HEK293 (cell line): ENCODE measurements around the gene PRKACB.

ENCODE experiments used
- CTCF ChIA-PET: fragments of 350-600 bp; formaldehyde crosslinking; extraction: SDS; loops from one replicate; lab custom pipeline; 2021; ENCODE audit warnings: antibody characterized with exemption; lab: Yijun Ruan, JAX
- POLR2A ChIA-PET: fragments of 300-600 bp; formaldehyde crosslinking; extraction: SDS; loops from one replicate; lab custom pipeline; 2020; ENCODE audit warnings: antibody characterized with exemption, inconsistent platforms; lab: Yijun Ruan, JAX
- H3K27ac ChIP-seq: fragments of 200-500 bp; sonication (Bioruptor generic); 2 replicates; pipeline ENCODE4 v1.5.1; 2014; ENCODE audit warnings: low read depth, low read length, control low read depth, inconsistent platforms; ENCODE audit errors: extremely low read depth
- H3K36me3 ChIP-seq, 2 experiments: fragments of 200-500 bp in 1 of 2; sonication (Bioruptor generic) in 1 of 2; 1 replicate in 1 of 2; 2 replicates in 1 of 2; pipeline ENCODE4 v1.5.1; 2014 to 2017; ENCODE audit warnings: inconsistent platforms in 2 of 2, low read length in 2 of 2; ENCODE audit not compliant: control insufficient read depth in 2 of 2, insufficient read depth in 1 of 2
- H3K4me1 ChIP-seq: fragments of 200-500 bp; sonication (Bioruptor generic); 2 replicates; pipeline ENCODE4 v1.5.1; 2014; ENCODE audit warnings: mild to moderate bottlenecking, low read length, inconsistent platforms; ENCODE audit not compliant: control insufficient read depth, insufficient read depth
- H3K4me3 ChIP-seq: 2 replicates; pipeline ENCODE4 v1.5.1; 2011; ENCODE audit warnings: low read depth, mild to moderate bottlenecking, control low read depth, low read length, moderate library complexity
- H3K9me3 ChIP-seq: fragments of 200-500 bp; sonication (Bioruptor generic); 2 replicates; pipeline ENCODE4 v1.5.1; 2014; ENCODE audit warnings: low read depth, low read length, inconsistent platforms; ENCODE audit not compliant: control insufficient read depth, insufficient read depth
- GLI4 ChIP-seq: fragments of 450-650 bp; formaldehyde crosslinking; IDR thresholded peaks from 2 replicates; pipeline ENCODE4 v1.5.1; 2016; ENCODE audit warnings: missing biosample characterization, missing genetic modification characterization
- RBAK ChIP-seq: fragments of 450-650 bp; formaldehyde crosslinking; IDR thresholded peaks from 2 replicates; pipeline ENCODE4 v1.5.1; 2016; ENCODE audit warnings: missing biosample characterization, missing genetic modification characterization
- ZNF157 ChIP-seq: fragments of 450-650 bp; formaldehyde crosslinking; IDR thresholded peaks from 2 replicates; pipeline ENCODE4 v1.5.1; 2016; ENCODE audit warnings: missing biosample characterization, missing genetic modification characterization
- ZNF169 ChIP-seq: fragments of 450-650 bp; formaldehyde crosslinking; IDR thresholded peaks from 2 replicates; pipeline ENCODE4 v1.5.1; 2016; ENCODE audit warnings: missing biosample characterization, missing genetic modification characterization
- ZNF24 ChIP-seq: fragments of 450-650 bp; formaldehyde crosslinking; IDR thresholded peaks from 2 replicates; pipeline ENCODE4 v1.5.1; 2016; ENCODE audit warnings: missing biosample characterization, missing genetic modification characterization
- ZNF404 ChIP-seq: fragments of 450-650 bp; formaldehyde crosslinking; IDR thresholded peaks from 2 replicates; pipeline ENCODE4 v1.5.1; 2017; ENCODE audit warnings: missing biosample characterization, missing genetic modification characterization
- ZNF426 ChIP-seq: fragments of 450-650 bp; formaldehyde crosslinking; IDR thresholded peaks from 2 replicates; pipeline ENCODE4 v1.5.1; 2017; ENCODE audit warnings: missing biosample characterization, missing genetic modification characterization, mild to moderate bottlenecking, inconsistent platforms, moderate library complexity
- ZNF510 ChIP-seq: fragments of 450-650 bp; formaldehyde crosslinking; IDR thresholded peaks from 2 replicates; pipeline ENCODE4 v1.5.1; 2018; ENCODE audit warnings: mild to moderate bottlenecking, missing genetic modification characterization, missing biosample characterization; ENCODE audit not compliant: insufficient replicate concordance
- ZNF571 ChIP-seq: fragments of 450-650 bp; formaldehyde crosslinking; IDR thresholded peaks from 2 replicates; pipeline ENCODE4 v1.5.0; 2017; ENCODE audit warnings: missing biosample characterization, missing genetic modification characterization
- ZNF623 ChIP-seq: fragments of 450-650 bp; formaldehyde crosslinking; IDR thresholded peaks from 2 replicates; pipeline ENCODE4 v1.5.1; 2016; ENCODE audit warnings: missing biosample characterization, missing genetic modification characterization
- ZNF776 ChIP-seq: fragments of 450-650 bp; formaldehyde crosslinking; IDR thresholded peaks from 2 replicates; pipeline ENCODE4 v1.5.0; 2017; ENCODE audit warnings: missing biosample characterization, missing genetic modification characterization, borderline replicate concordance
- ZNF791 ChIP-seq: fragments of 450-650 bp; formaldehyde crosslinking; IDR thresholded peaks from 2 replicates; pipeline ENCODE4 v1.5.1; 2016; ENCODE audit warnings: missing biosample characterization, missing genetic modification characterization
- ZXDB ChIP-seq: fragments of 450-650 bp; formaldehyde crosslinking; IDR thresholded peaks from 2 replicates; pipeline ENCODE4 v1.5.1; 2016; ENCODE audit warnings: missing biosample characterization, missing genetic modification characterization
- TF ChIP-seq, protein P1 (sequence below): fragments of 450-650 bp; formaldehyde crosslinking; IDR thresholded peaks from 2 replicates; pipeline ENCODE4 v1.5.1; 2017; ENCODE audit warnings: missing biosample characterization, missing genetic modification characterization
- TF ChIP-seq, protein P2 (sequence below): fragments of 450-650 bp; formaldehyde crosslinking; IDR thresholded peaks from 2 replicates; pipeline ENCODE4 v1.5.1; 2017; ENCODE audit warnings: missing biosample characterization, missing genetic modification characterization
- TF ChIP-seq, protein P3 (sequence below): fragments of 450-650 bp; formaldehyde crosslinking; IDR thresholded peaks from 2 replicates; pipeline ENCODE4 v1.5.1; 2017; ENCODE audit warnings: missing biosample characterization, missing genetic modification characterization
- TF ChIP-seq, protein P4 (sequence below): fragments of 450-650 bp; formaldehyde crosslinking; IDR thresholded peaks from 2 replicates; pipeline ENCODE4 v1.5.1; 2016; ENCODE audit warnings: missing biosample characterization, missing genetic modification characterization

Gene PRKACB

DNA sequence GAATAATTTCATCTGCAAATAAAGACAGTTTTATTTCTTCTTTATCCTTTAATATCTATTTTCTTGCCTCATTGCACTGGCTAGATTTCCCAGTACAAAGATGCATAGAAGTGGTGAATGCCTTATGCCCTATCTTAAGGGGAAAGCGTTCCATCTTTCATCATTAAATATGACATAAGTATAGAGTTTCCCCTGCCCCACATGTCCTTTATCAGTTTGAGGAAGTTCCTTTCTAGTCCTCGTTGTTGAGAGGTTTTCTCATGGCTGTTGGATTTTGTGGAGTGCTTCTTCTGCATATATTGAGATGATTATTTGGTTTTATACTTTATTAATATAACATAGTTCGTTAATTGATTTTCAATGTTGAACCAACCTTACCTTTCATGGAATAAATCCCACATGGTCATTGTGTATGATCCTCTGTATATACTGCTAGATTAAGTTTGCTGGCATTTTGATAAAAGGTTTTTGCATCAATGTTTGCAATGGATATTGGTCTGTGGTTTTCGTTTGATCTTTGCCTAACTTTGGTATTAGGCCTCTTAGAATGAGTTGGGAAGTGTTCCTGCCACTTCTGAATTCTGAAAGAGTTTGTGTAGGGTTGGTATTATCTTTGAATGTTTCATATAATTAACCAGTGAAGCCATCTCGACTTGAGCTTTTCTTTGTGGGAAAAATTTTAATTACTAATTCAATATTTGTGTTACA is 15.6 kb downstream of the PRKACB start:
- Histone ChIP-seq H3K27ac (no peak overlapping the region), H3K4me3 (no peak overlapping the region), H3K4me1 (no peaks in the 10 kb centered on the region), H3K9me3 (no peaks in the 10 kb centered on the region), H3K36me3 (no peaks in the 10 kb centered on the region)
- TF ChIP-seq ZNF24 (tag by site-specific recombination) (no peak), ZNF169 (tag by site-specific recombination) (no peak), ZNF157 (tag by site-specific recombination) (no peak), ZNF404 (tag by site-specific recombination) (no peak), ZNF776 (no peak), ZNF571 (tag by site-specific recombination) (no peak), ZNF510 (no peak), ZNF791 (tag by site-specific recombination) (no peak), RBAK (tag by site-specific recombination) (no peak), ZXDB (tag by site-specific recombination) (no peak), ZNF426 (tag by site-specific recombination) (no peak)
- TF ChIP-seq, protein P1, sequence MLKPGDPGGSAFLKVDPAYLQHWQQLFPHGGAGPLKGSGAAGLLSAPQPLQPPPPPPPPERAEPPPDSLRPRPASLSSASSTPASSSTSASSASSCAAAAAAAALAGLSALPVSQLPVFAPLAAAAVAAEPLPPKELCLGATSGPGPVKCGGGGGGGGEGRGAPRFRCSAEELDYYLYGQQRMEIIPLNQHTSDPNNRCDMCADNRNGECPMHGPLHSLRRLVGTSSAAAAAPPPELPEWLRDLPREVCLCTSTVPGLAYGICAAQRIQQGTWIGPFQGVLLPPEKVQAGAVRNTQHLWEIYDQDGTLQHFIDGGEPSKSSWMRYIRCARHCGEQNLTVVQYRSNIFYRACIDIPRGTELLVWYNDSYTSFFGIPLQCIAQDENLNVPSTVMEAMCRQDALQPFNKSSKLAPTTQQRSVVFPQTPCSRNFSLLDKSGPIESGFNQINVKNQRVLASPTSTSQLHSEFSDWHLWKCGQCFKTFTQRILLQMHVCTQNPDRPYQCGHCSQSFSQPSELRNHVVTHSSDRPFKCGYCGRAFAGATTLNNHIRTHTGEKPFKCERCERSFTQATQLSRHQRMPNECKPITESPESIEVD (tag by site-specific recombination) = no peak
- TF ChIP-seq, protein P2, sequence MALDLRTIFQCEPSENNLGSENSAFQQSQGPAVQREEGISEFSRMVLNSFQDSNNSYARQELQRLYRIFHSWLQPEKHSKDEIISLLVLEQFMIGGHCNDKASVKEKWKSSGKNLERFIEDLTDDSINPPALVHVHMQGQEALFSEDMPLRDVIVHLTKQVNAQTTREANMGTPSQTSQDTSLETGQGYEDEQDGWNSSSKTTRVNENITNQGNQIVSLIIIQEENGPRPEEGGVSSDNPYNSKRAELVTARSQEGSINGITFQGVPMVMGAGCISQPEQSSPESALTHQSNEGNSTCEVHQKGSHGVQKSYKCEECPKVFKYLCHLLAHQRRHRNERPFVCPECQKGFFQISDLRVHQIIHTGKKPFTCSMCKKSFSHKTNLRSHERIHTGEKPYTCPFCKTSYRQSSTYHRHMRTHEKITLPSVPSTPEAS = no peak
- TF ChIP-seq, protein P3, sequence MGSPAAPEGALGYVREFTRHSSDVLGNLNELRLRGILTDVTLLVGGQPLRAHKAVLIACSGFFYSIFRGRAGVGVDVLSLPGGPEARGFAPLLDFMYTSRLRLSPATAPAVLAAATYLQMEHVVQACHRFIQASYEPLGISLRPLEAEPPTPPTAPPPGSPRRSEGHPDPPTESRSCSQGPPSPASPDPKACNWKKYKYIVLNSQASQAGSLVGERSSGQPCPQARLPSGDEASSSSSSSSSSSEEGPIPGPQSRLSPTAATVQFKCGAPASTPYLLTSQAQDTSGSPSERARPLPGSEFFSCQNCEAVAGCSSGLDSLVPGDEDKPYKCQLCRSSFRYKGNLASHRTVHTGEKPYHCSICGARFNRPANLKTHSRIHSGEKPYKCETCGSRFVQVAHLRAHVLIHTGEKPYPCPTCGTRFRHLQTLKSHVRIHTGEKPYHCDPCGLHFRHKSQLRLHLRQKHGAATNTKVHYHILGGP (tag by site-specific recombination) = no peak
- CTCF ChIA-PET = interaction anchor here (0.6 kb wide), 1 partner anchor 115 kb away, joined by 5 read pairs; no protein-coding TSS in a partner anchor
- POLR2A ChIA-PET = no interaction called here

DNA sequence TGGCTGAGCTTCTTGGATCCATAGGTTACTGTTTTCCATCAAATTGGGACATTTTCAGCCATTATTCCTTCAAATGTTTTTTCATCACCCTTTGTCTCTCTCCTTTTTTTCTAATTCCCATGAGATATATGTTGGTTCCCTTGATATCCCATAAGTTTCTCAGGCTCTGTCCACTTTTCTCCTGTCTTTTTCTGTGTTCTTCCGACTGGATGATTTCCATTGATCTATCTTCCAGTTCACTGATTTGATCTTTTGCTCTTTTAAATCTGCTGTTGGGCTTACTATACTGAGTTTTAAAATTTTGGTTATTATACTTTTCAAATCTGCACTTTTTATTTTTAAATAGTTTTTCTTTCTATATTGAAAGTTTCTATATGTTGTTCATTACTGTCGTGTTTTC is 18.2 kb downstream of the PRKACB start:
- Histone ChIP-seq H3K27ac (no peak overlapping the region), H3K4me3 (no peak overlapping the region), H3K9me3 (no peaks in the 10 kb centered on the region), H3K36me3 (no peaks in the 10 kb centered on the region), H3K4me1 (no peaks in the 10 kb centered on the region)
- ChIA-PET CTCF (interaction anchor here (1.0 kb wide), 1 partner anchor 128 kb away, joined by 6 read pairs; no protein-coding TSS in a partner anchor), POLR2A (no interaction called here)
- TF ChIP-seq ZNF623 (tag by site-specific recombination) (no peak), GLI4 (tag by site-specific recombination) (no peak)
- TF ChIP-seq, protein P4, sequence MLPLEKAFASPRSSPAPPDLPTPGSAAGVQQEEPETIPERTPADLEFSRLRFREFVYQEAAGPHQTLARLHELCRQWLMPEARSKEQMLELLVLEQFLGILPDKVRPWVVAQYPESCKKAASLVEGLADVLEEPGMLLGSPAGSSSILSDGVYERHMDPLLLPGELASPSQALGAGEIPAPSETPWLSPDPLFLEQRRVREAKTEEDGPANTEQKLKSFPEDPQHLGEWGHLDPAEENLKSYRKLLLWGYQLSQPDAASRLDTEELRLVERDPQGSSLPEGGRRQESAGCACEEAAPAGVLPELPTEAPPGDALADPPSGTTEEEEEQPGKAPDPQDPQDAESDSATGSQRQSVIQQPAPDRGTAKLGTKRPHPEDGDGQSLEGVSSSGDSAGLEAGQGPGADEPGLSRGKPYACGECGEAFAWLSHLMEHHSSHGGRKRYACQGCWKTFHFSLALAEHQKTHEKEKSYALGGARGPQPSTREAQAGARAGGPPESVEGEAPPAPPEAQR = no peak
